HFFc6 (cell line): ENCODE data around the gene KRT38. TPM values are rescaled to one million over a fixed set of nuclear protein-coding genes. Genes with fewer than 3 reads are reported as not detected.

Experiments
- DNase-seq: peaks from one replicate; pipeline ENCODE4 v3.0.0-alpha.2; 2018
- H3K27ac Mint-ChIP-seq: 2 replicates; pipeline ENCODE4 v1.8.0; 2020; ENCODE audit warnings: mild to moderate bottlenecking, mixed read lengths
- H3K27me3 Mint-ChIP-seq: 2 replicates; pipeline ENCODE4 v1.8.0; 2021; ENCODE audit warnings: mild to moderate bottlenecking, moderate library complexity, mixed read lengths; ENCODE audit not compliant: insufficient read depth
- H3K36me3 Mint-ChIP-seq: 2 replicates; pipeline ENCODE4 v1.8.0; 2021; ENCODE audit warnings: low read depth, mixed read lengths
- H3K4me1 Mint-ChIP-seq: 2 replicates; pipeline ENCODE4 v1.8.0; 2020; ENCODE audit warnings: low read depth, mixed read lengths
- H3K4me3 Mint-ChIP-seq: 2 replicates; pipeline ENCODE4 v1.8.0; 2020; ENCODE audit warnings: mild to moderate bottlenecking, moderate library complexity, mixed read lengths
- H3K9me3 Mint-ChIP-seq: 2 replicates; pipeline ENCODE4 v1.8.0; 2020; ENCODE audit warnings: mild to moderate bottlenecking, mixed read lengths
- CTCF ChIP-seq: fragments of 200-600 bp; sonication (generic); IDR thresholded peaks from 2 replicates; pipeline ENCODE4 v1.5.0; 2021; ENCODE audit warnings: antibody characterized with exemption, mild to moderate bottlenecking
- total RNA-seq, 6 experiments: library from RNA; stranded (reverse); fragmentation: NEBNext Ultra II Directional; extraction: Animal tissue kit (Norgen Biotek cat#: 25700); gene quantifications; 2 replicates in 1 of 6; 3 replicates in 5 of 6; pipeline ENCODE4 v1.2.3, GENCODE V29; 2021

The KRT38 gene
- total RNA-seq, 6 experiments from 2014 or later = 0.25 to 0.62 (median 0.43) TPM

- peak; percentile 62 for DNase-seq
- peaks cover 79% of the 10 kb centered on the region for H3K4me1 Mint-ChIP-seq
- no peak overlapping the region for H3K4me3 Mint-ChIP-seq
- H3K9me3 Mint-ChIP-seq = peaks cover 17% of the 10 kb centered on the region
- H3K36me3 Mint-ChIP-seq = peaks cover 32% of the 10 kb centered on the region
- peak overlapping the region; percentile 14 for H3K27ac Mint-ChIP-seq
- H3K27me3 Mint-ChIP-seq = peaks cover 2% of the 10 kb centered on the region
- TF ChIP-seq CTCF = no peak
Measured at GRCh38 chr17:41451154-41451728, 10.5 kb upstream of the KRT38 start.

GRCh38 chr17:41449008-41449407 is 8.2 kb upstream of the KRT38 start:
- Mint-ChIP-seq H3K4me1 (peaks cover 84% of the 10 kb centered on the region), H3K9me3 (peaks cover 17% of the 10 kb centered on the region), H3K4me3 (no peak overlapping the region), H3K27me3 (peaks cover 4% of the 10 kb centered on the region), H3K36me3 (peaks cover 32% of the 10 kb centered on the region), H3K27ac (no peak overlapping the region)
- TF ChIP-seq CTCF = no peak
- DNase-seq = no peak

- H3K4me1 Mint-ChIP-seq = peaks cover 88% of the 10 kb centered on the region
- no peak overlapping the region; the same call in 1 of the 2 replicates for H3K27ac Mint-ChIP-seq
- H3K36me3 Mint-ChIP-seq = peaks cover 28% of the 10 kb centered on the region
- TF ChIP-seq CTCF = no peak
- H3K4me3 Mint-ChIP-seq = no peak overlapping the region
- DNase-seq = no peak
- peaks cover 4% of the 10 kb centered on the region for H3K27me3 Mint-ChIP-seq
- peaks cover 17% of the 10 kb centered on the region for H3K9me3 Mint-ChIP-seq
Measured at GRCh38 chr17:41448506-41448905, 7.7 kb upstream of the KRT38 start.

GRCh38 chr17:41446806-41447205 is 6.0 kb upstream of the KRT38 start:
- no peak for TF ChIP-seq CTCF
- Mint-ChIP-seq H3K27ac (peak overlapping the region; percentile 68), H3K27me3 (peaks cover 4% of the 10 kb centered on the region), H3K4me3 (peak overlapping the region; percentile 53), H3K36me3 (peaks cover 16% of the 10 kb centered on the region), H3K4me1 (peaks cover 96% of the 10 kb centered on the region), H3K9me3 (peaks cover 6% of the 10 kb centered on the region)
- peak; percentile 80 for DNase-seq

- H3K36me3 Mint-ChIP-seq = peaks cover 9% of the 10 kb centered on the region
- H3K27ac Mint-ChIP-seq = 0 out of 2 replicates have a peak overlapping the region, but pooled peaks have one; percentile 53
- no peak for DNase-seq
- H3K27me3 Mint-ChIP-seq = peaks cover 4% of the 10 kb centered on the region
- no peak overlapping the region for H3K4me3 Mint-ChIP-seq
- no peak for TF ChIP-seq CTCF
- H3K9me3 Mint-ChIP-seq = 0 out of 2 replicates have a peak, but pooled peaks cover 4% of the 10 kb centered on the region
- peaks cover 82% of the 10 kb centered on the region for H3K4me1 Mint-ChIP-seq
Measured at GRCh38 chr17:41444640-41445039, 3.9 kb upstream of the KRT38 start.
